HG02759 (cell line): ENCODE data around the gene JPT2.
"Not testable (repeated sequence)": the region's sequence is repeated elsewhere in the genome, so short reads cannot be mapped to it uniquely, and the experiment has no call there.

Experiments used
- ATAC-seq: cut with Tn5 transposase; IDR thresholded peaks from one replicate; pipeline ENCODE4 v1.9.1; 2021; ENCODE audit warnings: mild to moderate bottlenecking, moderate library complexity; ENCODE audit not compliant: unreplicated experiment

JPT2 gene

DNA sequence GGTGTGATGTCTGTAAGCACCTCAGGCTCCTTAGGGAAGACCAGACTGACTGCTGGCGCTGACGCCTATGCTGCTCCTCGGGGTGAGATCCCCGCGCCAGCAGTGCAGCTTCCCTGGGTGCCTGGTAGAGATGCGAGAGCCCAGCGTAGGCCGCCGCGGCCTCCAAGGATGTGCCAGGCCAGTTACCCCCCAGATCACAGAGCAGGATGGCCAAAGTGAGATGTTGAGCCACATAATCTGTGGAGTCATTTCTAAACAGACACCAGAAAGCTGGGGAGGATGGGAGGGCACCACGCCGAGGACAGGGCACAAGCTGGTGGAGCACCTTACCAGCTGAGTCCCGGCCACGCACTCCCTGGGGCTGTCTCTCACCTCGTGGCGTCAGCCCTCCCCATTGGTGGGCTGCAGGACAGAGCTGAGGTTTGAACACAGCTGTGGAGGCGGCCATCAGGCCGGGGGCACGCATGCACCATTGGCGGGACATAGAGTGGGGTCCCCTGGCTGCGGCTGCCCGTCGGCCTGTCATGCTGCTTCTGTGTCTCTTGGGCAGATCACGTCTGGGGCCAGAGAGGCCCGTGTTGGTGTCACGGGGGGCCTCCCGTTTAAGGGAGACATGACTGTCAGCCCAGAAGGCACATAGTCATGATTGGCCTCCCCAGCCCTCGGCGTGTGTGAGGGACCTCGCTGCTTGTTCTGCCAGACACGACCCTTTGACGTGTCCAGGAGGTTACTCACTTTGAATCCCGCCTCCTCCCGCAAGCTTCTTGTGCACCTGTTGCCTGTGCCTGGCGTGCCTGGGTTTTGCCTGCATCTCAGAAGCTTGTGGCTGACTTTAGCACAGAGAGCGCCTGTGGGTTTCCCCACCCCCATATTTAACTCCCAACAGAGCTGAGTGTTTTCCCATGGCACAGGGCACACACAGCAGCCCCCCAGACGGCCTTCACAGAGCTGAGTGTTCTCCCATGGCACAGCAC is 49.9 kb downstream of the JPT2 start:
- no peak for ATAC-seq

DNA sequence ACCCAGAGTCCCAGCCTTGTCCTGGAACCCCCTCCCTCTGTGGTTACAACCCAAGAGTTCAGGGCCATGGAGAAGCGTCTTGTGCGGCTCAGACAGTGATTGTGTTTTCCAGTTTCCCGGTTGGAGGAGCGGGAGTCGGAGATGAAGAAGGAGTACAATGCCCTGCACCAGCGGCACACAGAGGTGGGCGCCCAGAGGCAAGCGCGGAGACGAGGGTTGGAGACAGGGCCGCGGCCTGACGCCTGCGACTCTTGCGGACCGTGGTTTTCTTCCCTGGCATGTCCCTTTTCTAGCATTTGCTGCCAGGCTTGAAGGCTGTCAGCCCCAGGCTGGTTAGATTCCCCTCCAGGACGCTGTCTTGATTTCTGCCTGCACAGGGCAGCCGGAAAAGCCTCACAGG is 50.9 kb downstream of the JPT2 start:
- ATAC-seq: no peak

DNA sequence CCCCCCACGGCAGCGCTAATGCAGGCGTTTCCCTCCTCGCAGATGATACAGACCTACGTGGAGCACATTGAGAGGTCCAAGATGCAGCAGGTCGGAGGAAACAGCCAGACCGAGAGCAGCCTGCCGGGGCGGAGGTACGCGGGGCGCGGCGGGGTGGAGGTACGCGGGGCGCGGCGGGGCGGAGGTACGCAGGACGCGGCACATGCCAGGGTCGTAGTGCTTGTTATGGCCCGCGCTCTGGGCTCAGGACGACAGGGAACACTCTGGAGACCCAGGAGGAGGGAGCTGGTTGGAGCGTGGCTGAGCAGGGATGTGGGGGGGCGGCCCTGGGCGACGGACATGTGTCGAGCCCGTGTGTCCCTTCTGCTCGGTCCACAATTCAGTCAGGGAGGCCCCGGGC is 51.4 kb downstream of the JPT2 start:
- ATAC-seq: no peak

DNA sequence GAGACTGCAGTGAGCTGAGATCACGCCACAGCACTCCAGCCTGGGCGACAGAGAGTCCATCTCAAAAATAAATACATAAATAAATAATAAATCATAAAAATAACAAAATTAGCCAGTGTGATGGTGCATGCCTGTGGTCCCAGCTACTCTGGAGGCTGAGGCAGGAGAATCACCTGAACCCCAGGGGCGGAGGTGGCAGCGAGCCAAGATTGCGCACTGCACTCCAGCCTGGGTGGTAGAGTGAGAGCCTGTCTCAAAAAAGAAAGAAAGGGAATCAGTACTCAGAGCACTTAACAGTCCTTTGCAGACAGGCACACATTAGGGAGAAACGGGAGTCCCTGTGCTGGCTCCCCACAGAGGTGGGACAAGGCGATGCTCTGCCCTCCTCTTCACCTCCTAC is 53.0 kb downstream of the JPT2 start:
- no peak for ATAC-seq

DNA sequence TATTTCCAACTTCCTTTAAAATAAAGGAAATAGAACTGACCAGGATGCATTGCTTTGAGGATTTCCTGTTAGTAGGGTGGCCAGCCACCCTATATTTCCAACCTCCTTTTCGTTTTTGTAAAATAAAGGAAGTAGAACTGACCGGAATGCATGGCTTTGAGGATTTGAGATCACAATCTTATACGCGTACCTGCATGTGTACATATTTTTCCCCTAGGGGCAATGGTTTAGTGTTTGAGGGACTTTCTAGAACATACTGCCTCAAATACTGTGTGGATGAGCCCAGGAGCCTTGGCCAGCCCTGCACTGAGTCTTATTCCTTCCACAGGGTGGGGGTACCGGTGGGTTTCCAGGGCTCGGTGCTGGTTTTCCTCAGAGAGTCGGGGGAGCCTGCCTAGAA is 53.5 kb downstream of the JPT2 start:
- no peak for ATAC-seq

DNA sequence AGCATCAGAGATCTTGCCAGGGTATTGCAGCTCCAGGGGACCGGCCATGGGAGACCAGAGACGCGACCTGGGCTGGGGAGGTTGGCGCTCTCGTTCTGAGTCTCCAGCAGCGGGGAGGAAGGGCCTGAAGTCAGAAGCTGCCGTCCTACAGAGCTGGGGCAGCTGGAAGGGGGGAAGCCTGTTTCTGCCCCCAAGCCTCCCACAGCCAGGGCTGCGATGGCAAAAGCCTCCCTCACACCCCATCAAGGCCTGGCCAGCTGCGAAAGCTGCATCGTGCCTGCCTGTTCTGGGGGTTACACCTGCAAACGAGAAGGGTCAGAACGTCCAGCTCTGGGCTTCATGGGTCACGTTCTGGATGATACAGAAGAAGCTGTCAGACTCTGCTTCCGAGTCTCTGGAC is 54.0 kb downstream of the JPT2 start:
- no peak for ATAC-seq

DNA sequence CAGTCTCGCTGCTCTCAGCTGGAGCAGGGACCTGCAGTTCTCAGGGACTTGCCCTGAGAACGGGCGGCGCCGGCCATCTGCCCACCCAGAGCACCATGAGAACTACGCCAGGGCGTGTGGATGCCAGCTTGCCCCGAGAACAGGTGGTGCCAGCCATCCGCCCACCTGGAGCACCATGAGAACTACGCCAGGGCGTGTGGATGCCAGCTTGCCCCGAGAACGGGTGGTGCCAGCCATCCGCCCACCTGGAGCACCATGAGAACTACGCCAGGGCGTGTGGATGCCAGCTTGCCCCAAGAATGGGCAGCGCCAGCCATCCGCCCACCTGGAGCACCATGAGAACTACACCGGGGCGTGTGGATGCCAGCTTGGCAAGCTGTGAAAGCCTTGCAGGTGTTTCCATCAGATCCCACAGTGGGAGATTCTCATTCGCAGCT is 54.5 kb downstream of the JPT2 start:
- ATAC-seq: not testable (repeated sequence)

DNA sequence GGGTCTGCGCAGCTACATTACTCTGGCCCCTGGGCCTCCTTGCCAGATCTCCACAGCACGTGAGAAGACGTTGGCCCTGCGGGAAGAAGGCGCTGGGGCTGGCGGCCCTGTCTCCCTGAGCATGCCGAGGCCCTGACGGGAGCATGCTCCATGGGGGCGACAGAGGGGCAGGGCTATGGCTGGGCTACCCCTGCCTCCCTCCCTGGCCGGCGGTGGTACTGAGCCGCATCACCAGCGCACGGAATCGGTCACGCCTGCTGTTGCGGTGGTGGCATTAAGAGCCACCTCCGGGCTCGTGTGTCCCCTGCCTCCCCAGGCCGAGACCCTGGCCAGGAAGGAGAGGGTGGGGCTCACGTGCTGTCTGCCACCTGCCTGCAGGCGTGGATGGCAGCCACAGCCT is 56.0 kb downstream of the JPT2 start:
- ATAC-seq: no peak

DNA sequence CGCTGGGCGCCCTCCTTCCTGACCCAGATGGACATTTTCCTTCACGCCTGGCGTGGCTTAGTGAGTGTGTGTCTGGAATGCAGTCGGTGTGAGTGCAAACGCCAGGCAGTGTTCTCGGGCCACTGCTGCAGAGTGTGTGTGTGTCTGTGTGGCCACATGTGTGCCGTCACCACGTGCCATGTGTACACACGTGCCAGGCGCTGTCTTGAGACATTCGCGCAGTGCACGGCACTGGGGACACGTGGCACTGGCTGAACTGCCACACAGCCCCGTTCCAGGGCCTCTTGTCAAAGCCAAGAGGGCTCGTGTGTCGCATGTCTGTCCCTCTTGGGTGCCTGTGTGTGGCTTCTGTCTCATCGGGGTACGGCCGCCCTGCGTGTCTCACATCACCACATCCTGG is 56.7 kb downstream of the JPT2 start:
- no peak for ATAC-seq

DNA sequence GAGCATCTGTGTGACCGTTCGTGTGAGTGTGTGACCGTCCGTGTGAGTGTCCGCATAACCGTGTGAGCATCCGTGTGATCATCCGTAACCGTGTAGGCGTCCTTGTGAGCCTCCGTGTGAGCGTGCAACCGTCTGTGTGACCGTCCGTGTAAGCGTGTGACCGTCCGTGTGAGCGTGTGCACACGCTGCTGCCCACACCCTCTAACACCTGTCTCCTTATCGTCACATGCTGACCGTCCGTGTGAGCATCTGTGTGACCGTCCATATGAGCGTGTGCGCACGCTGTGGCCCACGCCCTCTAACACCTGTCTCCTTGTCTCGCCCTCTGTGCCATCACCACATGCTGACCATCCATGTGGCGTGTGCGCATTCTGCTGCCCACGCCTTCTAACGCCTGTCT is 62.2 kb downstream of the JPT2 start:
- no peak for ATAC-seq

DNA sequence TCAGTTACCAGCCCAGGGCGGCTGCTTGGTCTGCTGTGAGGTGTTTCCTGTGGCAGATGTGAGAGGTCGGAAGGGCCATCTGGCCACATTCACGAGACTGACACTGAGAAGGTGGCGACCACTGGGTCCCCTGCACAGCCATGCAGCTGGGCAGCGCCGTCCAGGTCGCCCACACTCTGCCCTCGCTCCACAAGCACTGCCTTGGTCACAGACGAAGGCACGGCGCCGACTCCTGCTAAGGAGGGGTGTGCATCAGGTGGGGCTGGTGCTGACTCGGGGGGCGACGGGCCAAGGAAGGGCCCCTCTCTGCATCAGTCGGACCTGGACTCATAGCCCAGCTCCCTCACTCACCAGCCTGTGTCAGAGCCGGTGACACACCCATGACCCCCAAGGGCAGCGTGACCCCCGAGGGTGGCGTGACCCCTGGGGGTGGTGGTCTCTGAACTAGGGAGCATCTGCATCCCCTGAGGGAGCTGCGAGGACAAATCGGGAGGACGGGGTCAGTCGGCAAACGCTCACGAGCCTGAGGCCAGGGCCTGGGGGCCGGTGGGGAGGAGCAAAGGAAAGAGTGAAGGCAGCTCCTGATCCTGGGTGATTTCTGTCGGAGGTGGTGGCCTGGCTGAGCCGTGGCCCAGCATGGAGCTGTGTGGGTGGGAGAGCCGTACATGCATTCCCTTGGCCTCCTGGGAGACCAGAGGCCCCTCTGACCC is 62.9 kb downstream of the JPT2 start:
- no peak for ATAC-seq

DNA sequence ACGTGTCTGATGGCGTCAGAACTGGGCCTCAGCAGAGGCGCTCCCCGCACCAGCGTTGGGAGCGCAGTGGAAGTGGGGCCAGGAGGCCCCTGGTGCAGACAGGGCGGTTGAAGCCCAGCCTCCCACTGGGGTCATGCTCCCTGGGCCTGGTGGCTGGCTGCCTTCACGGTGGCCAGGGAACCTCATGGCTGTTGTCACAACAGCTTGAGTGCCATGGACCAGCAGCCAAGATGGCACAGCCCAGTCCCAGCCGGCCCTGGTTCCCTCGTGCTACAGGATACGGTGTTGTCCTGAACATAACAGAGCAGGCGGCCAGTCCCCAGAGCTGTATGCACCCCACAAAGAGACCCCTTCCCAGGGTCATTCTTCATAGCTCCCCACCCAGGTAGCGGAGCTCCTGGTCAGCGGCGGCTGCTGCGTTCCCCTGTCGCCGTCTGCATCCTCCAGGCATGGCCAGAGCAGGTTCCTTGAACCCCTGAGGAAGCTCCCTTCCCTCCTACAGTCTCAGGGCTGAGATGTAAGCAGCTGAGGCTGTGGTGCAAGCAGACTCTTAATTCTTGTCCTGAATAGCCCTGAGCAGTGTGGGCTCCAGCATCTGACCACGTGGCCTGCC is 63.6 kb downstream of the JPT2 start:
- no peak for ATAC-seq

DNA sequence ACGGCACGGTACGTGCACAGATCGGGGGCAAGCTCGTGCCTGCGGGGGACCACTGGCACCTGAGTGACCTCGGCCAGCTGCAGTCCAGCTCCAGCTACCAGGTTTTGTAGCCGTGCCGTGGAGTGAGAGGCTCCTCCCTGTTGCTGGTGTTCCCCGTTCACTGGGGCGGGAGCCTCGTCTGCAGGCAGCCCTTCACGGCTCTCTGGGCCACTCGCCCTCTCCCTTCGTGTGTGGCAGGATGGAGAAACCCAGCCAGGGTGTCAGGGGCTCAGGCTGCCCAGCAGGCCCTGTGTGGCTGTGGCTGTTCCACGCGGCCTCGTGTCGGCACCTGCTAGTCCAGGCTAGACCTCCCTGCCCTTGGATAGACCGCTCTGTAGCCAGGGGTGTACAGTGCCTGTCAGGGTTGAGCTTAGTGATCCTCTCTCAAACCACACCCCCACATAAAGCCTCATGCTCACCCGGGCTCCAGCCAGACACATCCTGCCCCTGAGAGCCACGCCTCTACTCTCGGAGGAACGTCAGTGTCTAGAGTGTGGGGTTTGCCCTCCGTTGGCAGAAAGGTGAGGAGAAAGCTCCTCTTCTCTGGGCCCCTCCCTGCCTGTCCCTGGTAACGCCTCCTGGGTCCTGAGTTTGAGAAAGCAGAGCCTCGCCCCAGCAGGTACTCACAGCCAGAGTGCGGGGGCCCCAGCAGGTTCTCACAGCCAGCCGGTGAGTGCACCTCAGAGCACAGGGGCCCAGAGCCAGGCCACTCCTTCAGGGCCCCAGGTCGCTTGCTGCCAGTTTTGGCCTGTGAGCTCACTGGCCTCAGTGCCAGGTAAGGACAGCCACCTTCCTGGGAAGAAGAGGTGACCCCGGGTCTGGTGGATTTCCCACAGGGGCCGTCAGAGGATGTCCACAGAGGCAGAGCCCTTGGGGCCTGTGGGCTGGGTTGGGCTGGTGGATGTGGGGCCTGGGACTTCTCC is 65.6 kb downstream of the JPT2 start:
- no peak for ATAC-seq

DNA sequence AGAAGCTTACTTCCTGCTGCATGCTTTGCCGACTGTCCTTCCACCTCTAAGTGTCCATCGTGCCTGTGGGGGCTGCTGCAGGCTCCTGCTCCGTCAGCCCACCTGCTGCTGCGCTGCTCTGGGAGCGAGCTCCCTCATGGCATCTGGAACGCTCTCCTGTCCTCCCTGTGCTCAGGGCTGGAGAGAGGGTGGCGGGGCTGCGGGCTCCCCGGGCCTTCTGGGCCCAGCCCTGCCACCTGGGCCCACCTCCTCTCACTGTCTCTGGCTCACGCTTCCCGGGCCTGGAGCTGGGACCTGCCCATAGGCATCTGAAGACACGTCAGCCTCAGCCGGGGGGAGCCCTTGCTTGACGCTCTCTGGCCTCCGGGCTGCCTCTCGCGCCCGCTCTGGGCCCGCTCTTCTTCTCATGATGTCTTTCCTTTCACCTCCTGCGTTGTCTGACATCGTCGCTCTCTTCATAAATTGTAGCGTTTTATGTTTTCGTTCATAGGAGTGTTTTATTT is 66.3 kb downstream of the JPT2 start:
- ATAC-seq: no peak

DNA sequence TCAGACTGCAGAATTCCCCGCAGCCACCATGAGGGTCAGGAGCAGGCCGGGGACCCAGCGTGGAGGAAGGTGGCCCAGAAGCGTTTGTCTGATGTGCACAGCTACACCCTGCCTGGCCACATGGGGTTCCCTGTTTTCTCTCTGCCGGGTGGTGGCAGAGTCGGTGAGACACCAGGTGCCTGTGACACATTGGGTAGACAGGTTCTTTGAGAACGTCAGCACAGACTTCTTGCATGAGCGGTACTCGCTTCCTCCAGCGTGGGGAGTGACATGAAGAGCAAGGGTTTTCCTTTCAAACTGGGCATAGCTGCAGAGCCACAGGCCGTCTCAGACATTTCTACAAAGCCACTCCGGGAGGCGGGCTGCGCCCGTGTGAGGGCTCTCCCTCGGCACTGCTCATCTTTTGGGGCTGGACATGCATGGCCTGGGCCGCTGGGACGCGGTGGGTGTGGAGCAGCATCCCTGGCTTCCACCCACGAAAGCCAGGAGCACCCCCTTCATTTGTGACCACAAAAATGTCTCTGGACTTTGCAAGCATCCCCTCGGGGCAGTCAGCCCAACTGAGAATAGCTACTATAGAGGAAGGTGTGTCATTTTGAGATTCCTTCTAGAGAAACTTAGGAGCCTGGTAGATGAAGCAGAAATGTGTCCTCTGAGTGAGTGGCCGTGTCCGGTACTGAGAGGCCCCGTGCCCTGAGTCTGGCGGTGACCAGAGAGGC is 67.3 kb downstream of the JPT2 start:
- ATAC-seq: no peak

DNA sequence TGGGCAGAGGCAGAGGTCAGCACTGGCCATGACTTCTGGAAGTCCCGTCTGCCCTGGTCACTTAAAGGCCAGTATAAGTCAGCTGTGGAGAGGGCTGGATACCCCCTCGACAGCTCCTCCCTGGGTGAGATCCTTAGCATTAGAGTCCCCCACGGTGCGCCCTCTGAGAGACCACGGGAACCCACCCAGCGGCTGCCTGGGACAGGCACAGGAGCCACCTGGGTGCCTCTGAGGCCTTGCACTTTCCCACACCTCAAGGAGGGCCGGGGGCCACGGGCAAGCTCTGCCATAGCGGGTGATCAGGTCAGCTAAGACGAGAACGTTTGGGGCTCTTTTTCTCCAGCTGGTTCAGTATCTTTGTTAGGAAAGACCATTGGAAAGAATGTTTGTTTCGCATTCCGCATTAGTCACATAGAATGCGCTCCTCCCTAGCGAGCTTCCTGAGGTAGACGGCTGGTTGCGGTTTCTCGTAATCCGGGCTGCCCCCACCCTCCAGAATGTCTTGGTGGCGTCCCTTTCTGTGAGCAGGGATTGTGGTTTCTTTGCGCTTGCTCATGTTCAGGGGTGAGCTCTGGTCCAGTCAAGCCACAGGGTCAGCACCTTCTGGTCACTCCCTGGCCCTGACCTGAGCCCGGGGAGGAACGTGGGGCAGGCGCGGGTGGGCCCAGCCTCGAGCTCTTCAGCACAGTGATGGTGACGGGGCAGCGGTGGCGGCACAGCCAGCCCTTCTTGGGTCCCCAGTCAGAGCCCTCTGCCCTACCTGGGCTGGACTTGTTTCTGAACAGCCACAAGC is 68.0 kb downstream of the JPT2 start:
- no peak for ATAC-seq

DNA sequence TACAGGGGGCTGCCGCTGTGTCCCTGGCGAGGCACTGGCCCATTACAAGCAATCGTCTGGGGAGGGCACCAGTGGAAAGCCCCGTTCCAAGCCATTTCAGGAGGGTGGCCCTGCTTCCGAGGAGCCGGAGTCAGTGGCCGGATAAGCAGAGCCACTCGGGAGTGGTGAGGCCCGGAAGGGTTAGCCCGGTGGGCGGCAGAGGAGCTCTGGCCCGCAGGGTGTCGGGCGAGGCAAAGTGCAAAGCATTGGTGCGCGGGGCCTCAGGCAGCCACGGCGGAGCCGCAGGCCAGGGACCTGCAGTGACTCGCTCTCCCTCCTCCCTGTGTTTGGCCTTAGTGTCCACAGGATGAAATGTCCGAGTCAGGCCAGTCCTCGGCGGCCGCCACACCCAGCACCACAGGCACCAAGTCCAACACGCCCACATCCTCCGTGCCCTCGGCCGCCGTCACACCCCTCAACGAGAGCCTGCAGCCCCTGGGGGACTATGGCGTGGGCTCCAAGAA is 68.7 kb downstream of the JPT2 start:
- ATAC-seq: no peak

DNA sequence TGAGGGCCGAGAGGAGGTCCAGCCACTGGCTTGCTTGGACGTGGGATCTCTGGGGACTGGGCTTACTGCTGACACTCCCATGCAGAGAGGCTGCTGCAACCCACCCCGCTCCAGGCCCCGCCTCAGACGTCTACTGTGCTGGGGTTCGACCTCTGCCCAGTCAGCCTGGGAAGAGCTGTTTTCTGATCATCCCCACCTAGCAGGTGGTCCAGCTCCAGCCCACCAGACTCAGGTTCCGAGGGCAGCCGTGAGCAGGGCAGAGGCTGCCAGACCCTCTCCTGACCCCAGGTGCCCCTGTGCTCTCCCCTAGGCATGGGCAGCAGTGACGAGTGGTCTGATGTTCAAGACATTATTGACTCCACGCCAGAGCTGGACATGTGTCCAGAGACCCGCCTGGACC is 69.9 kb downstream of the JPT2 start:
- no peak for ATAC-seq
